Measurements from ENCODE around the gene RMND1.

GRCh38 chr6:151376440-151376839 is 75.5 kb downstream of the RMND1 start:
- TF ChIP-seq CTCF (conservative IDR thresholded peaks at IDR 0.05; ENCODE audit: low read length) (no peak), EZH2phosphoT487 (IDR thresholded peaks at IDR 0.05; ENCODE audit: borderline replicate concordance) (no peak)

Data from Loucy (cell line).